GM20000 (cell line): ENCODE measurements around the gene WNT4.

ENCODE experiments used
- DNase-seq: peaks from one replicate; pipeline ENCODE4 v3.0.0; 2012; ENCODE audit warnings: low spot score
- CTCF ChIP-seq: IDR thresholded peaks from 2 replicates; pipeline ENCODE4 v1.5.1; 2012; ENCODE audit warnings: mild to moderate bottlenecking, control low read depth; ENCODE audit errors: extremely low read depth, missing control alignments

Gene WNT4

GRCh38 chr1:22174446-22175220, 31.7 kb upstream of the WNT4 start:
- DNase-seq: no peak
- no peak for TF ChIP-seq CTCF

GRCh38 chr1:22171951-22172715, 29.2 kb upstream of the WNT4 start:
- DNase-seq: no peak
- no peak for TF ChIP-seq CTCF

- no peak for TF ChIP-seq CTCF
- no peak for DNase-seq
Observed at GRCh38 chr1:22169816-22170215, 26.9 kb upstream of the WNT4 start.

- DNase-seq: no peak
- no peak for TF ChIP-seq CTCF
Observed at GRCh38 chr1:22168412-22168973, 25.6 kb upstream of the WNT4 start.

- no peak for TF ChIP-seq CTCF
- no peak for DNase-seq
Observed at GRCh38 chr1:22166439-22166838, 23.5 kb upstream of the WNT4 start.

GRCh38 chr1:22164841-22165808, 22.2 kb upstream of the WNT4 start:
- TF ChIP-seq CTCF: no peak
- no peak for DNase-seq
